Measurements from ENCODE around the gene GNB1L. TPM values are rescaled to one million over a fixed set of nuclear protein-coding genes. Genes with fewer than 3 reads are reported as not detected.
A peak's percentile ranks its signal among the peaks of the same experiment; 100 is the strongest.
"Not testable (repeated sequence)": the region's sequence is repeated elsewhere in the genome, so short reads cannot be mapped to it uniquely, and the experiment has no call there.

The GNB1L gene
- total RNA-seq, 1 donor from 2014 or later: 3.7 TPM

DNA sequence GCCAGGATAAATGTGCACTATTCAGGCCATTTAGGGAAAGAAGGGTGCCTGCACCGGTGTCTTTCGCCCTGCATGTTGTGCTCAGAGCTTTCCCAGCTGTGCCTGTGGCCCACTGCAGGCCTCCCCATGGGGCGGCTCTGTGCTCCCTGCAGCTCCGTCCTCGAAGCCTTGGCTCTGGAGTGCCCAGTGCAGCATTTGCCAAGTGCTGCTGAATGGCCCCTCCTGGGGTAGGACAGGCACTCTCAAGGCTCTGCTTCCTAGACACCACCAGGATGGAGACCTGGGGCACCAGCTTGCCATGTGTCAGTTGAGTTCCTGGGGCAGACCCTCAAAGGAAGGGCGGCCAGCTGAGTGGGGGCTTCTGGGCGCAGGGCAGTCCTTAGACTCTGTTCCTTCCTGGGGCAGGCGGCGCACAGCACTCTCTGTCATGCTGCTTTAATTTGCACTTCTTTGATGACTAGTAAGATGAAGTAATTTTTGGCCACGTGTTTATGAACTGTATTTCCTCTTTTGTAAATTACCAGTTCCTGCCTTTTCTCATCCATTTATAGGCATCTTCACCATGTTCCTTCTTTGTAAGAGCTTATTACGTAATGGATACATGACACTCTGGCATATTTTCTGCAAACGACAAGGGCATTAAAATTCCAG is 32.1 kb upstream of the GNB1L start:
- Mint-ChIP-seq H3K9me3 (ENCODE audit: unreplicated experiment) (no peaks in the 10 kb centered on the region), H3K27me3 (ENCODE audit: unreplicated experiment) (peaks cover 21% of the 10 kb centered on the region), H3K27ac (ENCODE audit: unreplicated experiment) (no peak overlapping the region), H3K36me3 (ENCODE audit: low read depth, unreplicated experiment) (no peaks in the 10 kb centered on the region), H3K4me1 (ENCODE audit: unreplicated experiment) (peaks cover 22% of the 10 kb centered on the region), H3K4me3 (ENCODE audit: unreplicated experiment) (no peak overlapping the region)
- no peak for DNase-seq (ENCODE audit: low spot score)
- TF ChIP-seq, protein P1, sequence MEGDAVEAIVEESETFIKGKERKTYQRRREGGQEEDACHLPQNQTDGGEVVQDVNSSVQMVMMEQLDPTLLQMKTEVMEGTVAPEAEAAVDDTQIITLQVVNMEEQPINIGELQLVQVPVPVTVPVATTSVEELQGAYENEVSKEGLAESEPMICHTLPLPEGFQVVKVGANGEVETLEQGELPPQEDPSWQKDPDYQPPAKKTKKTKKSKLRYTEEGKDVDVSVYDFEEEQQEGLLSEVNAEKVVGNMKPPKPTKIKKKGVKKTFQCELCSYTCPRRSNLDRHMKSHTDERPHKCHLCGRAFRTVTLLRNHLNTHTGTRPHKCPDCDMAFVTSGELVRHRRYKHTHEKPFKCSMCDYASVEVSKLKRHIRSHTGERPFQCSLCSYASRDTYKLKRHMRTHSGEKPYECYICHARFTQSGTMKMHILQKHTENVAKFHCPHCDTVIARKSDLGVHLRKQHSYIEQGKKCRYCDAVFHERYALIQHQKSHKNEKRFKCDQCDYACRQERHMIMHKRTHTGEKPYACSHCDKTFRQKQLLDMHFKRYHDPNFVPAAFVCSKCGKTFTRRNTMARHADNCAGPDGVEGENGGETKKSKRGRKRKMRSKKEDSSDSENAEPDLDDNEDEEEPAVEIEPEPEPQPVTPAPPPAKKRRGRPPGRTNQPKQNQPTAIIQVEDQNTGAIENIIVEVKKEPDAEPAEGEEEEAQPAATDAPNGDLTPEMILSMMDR (IDR thresholded peaks at IDR 0.05; ENCODE audit: unreplicated experiment): no peak

DNA sequence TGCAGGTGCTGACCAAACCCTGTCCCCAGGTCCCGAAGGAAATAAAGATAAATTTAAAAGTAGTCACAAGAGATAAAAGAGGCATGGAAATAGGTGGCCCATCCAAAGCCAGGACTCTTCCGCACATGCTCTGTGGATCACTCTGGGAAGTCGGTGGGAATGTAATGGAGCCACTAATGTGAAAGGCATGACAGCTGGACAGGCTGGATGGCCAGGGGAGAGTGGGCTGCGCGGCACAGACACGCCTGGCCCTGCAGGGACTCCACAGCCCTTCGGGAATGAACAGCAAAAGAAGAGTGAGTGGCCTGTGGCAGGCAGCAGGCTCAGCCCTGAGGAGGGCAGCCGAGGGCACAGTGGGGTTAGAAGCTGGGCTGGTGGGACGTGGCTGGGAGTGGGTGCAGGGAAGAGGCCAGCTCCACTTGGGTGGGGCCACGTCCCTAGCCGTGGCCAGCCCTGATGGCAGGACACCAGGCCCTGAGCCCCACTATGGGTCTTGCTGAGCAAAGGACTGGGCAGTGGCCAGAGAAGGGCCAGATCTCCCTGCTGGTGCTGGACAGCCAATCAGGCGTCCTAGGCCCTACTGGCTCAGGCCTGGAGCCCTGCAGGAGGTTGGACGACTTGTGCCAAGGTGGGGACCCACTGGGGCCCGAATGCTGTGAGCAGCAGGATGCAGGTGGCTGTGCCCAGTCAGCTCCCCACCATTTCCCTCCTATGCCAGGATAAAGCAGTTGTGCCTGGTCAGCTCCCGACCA is 31.3 kb upstream of the GNB1L start:
- TF ChIP-seq, protein P1 (IDR thresholded peaks at IDR 0.05; ENCODE audit: unreplicated experiment): no peak
- Mint-ChIP-seq H3K36me3 (ENCODE audit: low read depth, unreplicated experiment) (no peaks in the 10 kb centered on the region), H3K4me3 (ENCODE audit: unreplicated experiment) (no peak overlapping the region), H3K27ac (ENCODE audit: unreplicated experiment) (peak overlapping the region; percentile 61), H3K9me3 (ENCODE audit: unreplicated experiment) (no peaks in the 10 kb centered on the region), H3K27me3 (ENCODE audit: unreplicated experiment) (peaks cover 23% of the 10 kb centered on the region), H3K4me1 (ENCODE audit: unreplicated experiment) (peaks cover 17% of the 10 kb centered on the region)
- no peak for DNase-seq (ENCODE audit: low spot score)

DNA sequence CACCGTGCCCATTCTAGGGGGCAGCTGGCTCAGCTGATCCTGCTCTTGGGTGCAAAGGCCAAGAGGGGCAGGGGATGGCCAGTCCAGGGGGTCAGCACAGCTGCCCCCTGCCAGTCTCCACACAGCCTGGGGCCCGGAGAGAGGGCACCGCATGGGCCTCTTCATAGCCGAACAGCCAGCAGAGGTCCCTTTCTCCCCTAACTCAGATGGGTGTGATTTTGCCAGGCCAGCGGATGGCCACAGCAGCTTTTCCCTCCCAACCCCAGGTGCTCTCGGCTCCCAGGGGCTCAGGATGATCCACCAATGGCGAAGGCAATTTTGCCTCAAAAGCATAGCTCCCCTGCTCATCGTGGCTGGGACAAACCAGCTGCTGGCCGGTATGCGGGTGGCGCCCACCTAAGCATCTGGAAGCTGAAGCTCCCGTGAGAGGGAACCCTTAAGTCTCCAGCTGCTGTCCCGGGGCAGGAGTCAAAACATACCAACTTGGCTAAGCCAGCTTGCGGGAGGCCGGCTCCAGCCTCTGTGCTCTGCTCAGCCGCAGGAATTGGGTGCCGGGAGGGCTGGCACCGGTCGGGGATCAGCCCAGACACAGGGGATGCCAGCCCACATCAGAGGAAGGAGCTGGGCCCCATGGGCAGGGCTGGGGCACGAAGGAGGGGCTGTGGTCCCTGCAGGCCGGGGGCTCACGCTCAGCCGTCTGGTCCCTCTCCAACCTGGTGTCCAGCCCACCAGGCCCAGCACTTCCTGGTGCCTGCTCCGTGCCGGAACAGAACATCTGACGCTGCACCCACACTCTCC is 30.5 kb upstream of the GNB1L start:
- Mint-ChIP-seq H3K4me3 (ENCODE audit: unreplicated experiment) (no peak overlapping the region), H3K27ac (ENCODE audit: unreplicated experiment) (no peak overlapping the region), H3K4me1 (ENCODE audit: unreplicated experiment) (peaks cover 19% of the 10 kb centered on the region), H3K9me3 (ENCODE audit: unreplicated experiment) (no peaks in the 10 kb centered on the region), H3K36me3 (ENCODE audit: low read depth, unreplicated experiment) (no peaks in the 10 kb centered on the region), H3K27me3 (ENCODE audit: unreplicated experiment) (peaks cover 23% of the 10 kb centered on the region)
- TF ChIP-seq, protein P1 (IDR thresholded peaks at IDR 0.05; ENCODE audit: unreplicated experiment): no peak
- DNase-seq (ENCODE audit: low spot score): no peak

DNA sequence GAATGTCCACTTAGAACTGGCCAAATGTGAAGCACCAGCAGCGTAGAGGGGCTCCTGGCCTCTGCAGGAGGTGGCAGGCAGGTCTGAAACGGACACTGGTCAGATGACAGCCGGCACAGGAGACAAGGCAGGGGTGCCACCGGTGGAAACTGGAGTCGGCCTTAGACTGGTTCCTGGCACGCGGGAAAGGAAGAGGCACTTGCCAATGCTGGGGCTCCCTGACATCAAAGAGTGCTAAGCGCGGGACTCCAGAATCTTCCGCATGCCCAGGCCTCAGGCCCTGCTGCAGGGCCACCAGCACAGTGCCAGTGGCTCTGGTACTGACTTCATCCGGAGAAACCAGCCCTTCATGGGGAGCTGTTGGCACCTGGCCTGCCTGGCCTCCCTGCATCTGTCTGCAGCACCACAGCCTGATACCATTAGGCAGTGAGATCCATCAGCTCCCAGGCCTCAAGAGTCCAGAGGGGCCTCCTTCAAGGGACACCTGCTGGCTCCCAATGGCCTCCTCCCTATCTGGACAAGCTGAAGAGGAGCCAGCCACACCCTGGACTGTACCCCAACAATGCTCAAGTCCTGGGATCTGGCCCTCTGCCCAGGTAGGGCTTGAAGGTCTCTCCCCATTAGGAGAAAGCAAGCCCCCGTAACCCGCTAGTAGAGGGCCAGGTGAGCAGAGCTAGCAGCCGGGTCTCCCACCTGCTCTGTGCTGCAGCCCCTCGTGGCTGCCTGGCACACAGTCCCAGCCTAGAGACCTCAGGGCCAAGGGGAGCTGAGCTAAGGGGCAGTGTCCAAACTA is 29.7 kb upstream of the GNB1L start:
- TF ChIP-seq, protein P1 (IDR thresholded peaks at IDR 0.05; ENCODE audit: unreplicated experiment): no peak
- no peaks in the 10 kb centered on the region for H3K9me3 Mint-ChIP-seq (ENCODE audit: unreplicated experiment)
- DNase-seq (ENCODE audit: low spot score): no peak
- H3K27me3 Mint-ChIP-seq (ENCODE audit: unreplicated experiment): peaks cover 23% of the 10 kb centered on the region
- no peak overlapping the region for H3K4me3 Mint-ChIP-seq (ENCODE audit: unreplicated experiment)
- H3K4me1 Mint-ChIP-seq (ENCODE audit: unreplicated experiment): peaks cover 17% of the 10 kb centered on the region
- H3K36me3 Mint-ChIP-seq (ENCODE audit: low read depth, unreplicated experiment): no peaks in the 10 kb centered on the region
- H3K27ac Mint-ChIP-seq (ENCODE audit: unreplicated experiment): no peak overlapping the region

DNA sequence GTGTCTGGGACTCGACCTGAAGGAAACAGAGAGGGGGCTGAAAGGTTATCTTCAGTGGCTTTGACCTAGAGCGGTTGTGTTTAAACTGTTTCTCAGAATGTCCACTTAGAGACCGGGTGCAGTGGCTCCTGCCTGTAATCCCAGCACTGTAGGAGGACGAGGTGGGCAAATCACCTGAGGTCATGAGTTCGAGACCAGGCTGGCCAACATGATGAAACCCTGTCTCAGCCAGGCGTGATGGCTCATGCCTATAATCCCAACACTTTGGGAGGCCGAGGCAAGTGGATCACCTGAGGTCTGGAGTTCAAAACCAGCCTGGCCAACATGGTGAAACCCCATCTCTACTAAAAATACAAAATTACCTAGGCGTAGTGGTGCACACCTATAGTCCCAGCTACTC is 28.8 kb upstream of the GNB1L start:
- Mint-ChIP-seq H3K4me1 (ENCODE audit: unreplicated experiment) (peaks cover 17% of the 10 kb centered on the region), H3K27me3 (ENCODE audit: unreplicated experiment) (peaks cover 23% of the 10 kb centered on the region)
- not testable (repeated sequence) for H3K4me3 Mint-ChIP-seq (ENCODE audit: unreplicated experiment); H3K27ac Mint-ChIP-seq (ENCODE audit: unreplicated experiment); H3K36me3 Mint-ChIP-seq (ENCODE audit: low read depth, unreplicated experiment); H3K9me3 Mint-ChIP-seq (ENCODE audit: unreplicated experiment); DNase-seq (ENCODE audit: low spot score)
